Activated naive CD8-positive, alpha-beta T cell treated with anti-CD3 and anti-CD28 coated beads, Interleukin-2, amount 50 U/mL, for 24 hours (primary cell): ENCODE results near the gene TRHDE.
"Not testable (repeated sequence)": the region's sequence is repeated elsewhere in the genome, so short reads cannot be mapped to it uniquely, and the experiment has no call there.

Experiments used
- ATAC-seq: fragments of 150-1000 bp; cut with Tn5 transposase; one replicate; pipeline ENCODE4 v1.10.0; 2021
- DNase-seq: peaks from one replicate; pipeline ENCODE4 v3.0.0; 2021
- H3K27ac Mint-ChIP-seq: one replicate; pipeline ENCODE4 v1.8.0; 2021; ENCODE audit warnings: mild to moderate bottlenecking, mixed read lengths
- H3K27me3 Mint-ChIP-seq: one replicate; pipeline ENCODE4 v1.8.0; 2021; ENCODE audit warnings: mixed read lengths
- H3K36me3 Mint-ChIP-seq: one replicate; pipeline ENCODE4 v1.8.0; 2021; ENCODE audit warnings: low read depth, mixed read lengths
- H3K4me1 Mint-ChIP-seq: one replicate; pipeline ENCODE4 v1.8.0; 2021; ENCODE audit warnings: mixed read lengths
- H3K4me3 Mint-ChIP-seq: one replicate; pipeline ENCODE4 v1.8.0; 2021; ENCODE audit warnings: mild to moderate bottlenecking, moderate library complexity, mixed read lengths
- H3K9me3 Mint-ChIP-seq: one replicate; pipeline ENCODE4 v1.8.0; 2021; ENCODE audit warnings: mixed read lengths

Gene TRHDE

DNA sequence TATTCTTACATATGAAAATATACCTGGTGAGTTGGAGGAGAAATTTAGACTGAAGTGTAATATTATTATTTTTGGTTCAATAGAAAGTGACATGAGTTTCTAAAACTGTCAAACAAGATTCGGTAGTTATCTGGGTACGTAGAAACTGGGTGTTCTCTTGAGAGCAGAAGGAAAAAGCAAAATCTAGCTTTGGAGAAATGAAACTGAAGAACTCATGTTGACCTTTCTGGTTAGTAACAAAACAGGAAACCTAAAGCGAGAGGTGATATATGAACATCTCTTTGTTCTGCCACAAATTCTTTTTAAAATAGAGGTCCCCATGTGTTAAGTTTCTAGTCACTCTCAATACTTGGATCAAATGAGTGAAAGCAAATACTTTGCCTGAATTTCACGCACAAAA lies 401.7 kb downstream of the TRHDE start:
- Mint-ChIP-seq H3K4me3 (no peak overlapping the region), H3K36me3 (no peaks in the 10 kb centered on the region), H3K27ac (no peak overlapping the region), H3K27me3 (no peaks in the 10 kb centered on the region), H3K9me3 (no peaks in the 10 kb centered on the region), H3K4me1 (no peaks in the 10 kb centered on the region)
- DNase-seq (no peak), ATAC-seq (no peak)

- H3K27ac Mint-ChIP-seq: no peak overlapping the region
- no peaks in the 10 kb centered on the region for H3K36me3 Mint-ChIP-seq
- peaks cover 9% of the 10 kb centered on the region for H3K9me3 Mint-ChIP-seq
- H3K4me3 Mint-ChIP-seq: no peak overlapping the region
- ATAC-seq (no peak), DNase-seq (no peak)
- no peaks in the 10 kb centered on the region for H3K27me3 Mint-ChIP-seq
- no peaks in the 10 kb centered on the region for H3K4me1 Mint-ChIP-seq
Measured at GRCh38 chr12:72676556-72676955, 404.4 kb downstream of the TRHDE start.

DNA sequence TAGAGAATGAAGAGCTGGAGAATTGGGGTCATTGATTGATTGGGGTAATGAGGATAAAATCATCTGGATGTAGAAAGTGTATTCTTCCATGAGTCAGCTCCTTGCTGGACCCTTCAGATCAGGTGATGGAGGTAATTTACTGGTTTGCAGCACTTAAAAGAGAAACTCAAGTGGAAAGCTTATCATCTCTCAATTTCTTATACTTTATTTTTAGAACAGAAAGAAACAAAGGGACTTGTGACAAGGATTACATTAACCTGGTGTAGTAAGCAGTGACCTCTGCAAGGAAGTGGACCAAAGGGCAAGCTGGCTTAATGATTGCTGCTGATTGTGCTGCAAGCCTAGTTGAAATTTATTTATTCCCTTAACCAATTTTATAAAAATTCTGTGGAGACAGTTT lies 405.0 kb downstream of the TRHDE start:
- H3K27ac Mint-ChIP-seq: no peak overlapping the region
- DNase-seq (no peak), ATAC-seq (no peak)
- H3K9me3 Mint-ChIP-seq: peaks cover 9% of the 10 kb centered on the region
- no peak overlapping the region for H3K4me3 Mint-ChIP-seq
- H3K4me1 Mint-ChIP-seq: no peaks in the 10 kb centered on the region
- no peaks in the 10 kb centered on the region for H3K27me3 Mint-ChIP-seq
- H3K36me3 Mint-ChIP-seq: no peaks in the 10 kb centered on the region

DNA sequence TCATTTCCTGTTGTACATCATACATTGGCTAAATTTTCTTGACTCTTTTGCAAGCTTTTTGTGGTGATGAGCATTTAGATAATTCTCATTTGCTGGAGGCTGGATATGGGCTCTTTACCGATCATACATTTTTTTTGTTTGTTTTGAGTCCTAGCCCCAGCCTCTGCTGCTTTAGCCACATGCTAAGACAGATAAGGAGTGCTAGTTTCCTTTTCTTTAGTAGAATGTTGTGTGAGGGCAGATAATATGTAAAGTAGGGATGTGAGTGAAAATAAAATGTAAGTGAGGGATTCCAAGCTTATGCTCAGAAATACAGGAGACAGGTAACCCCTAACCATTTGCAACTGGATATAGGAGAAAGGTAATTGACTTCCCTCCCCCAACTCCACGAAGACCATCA lies 405.7 kb downstream of the TRHDE start:
- no peaks in the 10 kb centered on the region for H3K27me3 Mint-ChIP-seq
- H3K4me1 Mint-ChIP-seq: no peaks in the 10 kb centered on the region
- H3K27ac Mint-ChIP-seq: no peak overlapping the region
- peaks cover 9% of the 10 kb centered on the region for H3K9me3 Mint-ChIP-seq
- ATAC-seq (no peak), DNase-seq (no peak)
- no peak overlapping the region for H3K4me3 Mint-ChIP-seq
- no peaks in the 10 kb centered on the region for H3K36me3 Mint-ChIP-seq

GRCh38 chr12:72679147-72679757 lies 407.1 kb downstream of the TRHDE start:
- ATAC-seq: no peak
- H3K9me3 Mint-ChIP-seq: peaks cover 9% of the 10 kb centered on the region
- H3K27ac Mint-ChIP-seq: no peak overlapping the region
- no peaks in the 10 kb centered on the region for H3K27me3 Mint-ChIP-seq
- H3K36me3 Mint-ChIP-seq: no peaks in the 10 kb centered on the region
- H3K4me3 Mint-ChIP-seq: no peak overlapping the region
- no peaks in the 10 kb centered on the region for H3K4me1 Mint-ChIP-seq
- DNase-seq: no peak

DNA sequence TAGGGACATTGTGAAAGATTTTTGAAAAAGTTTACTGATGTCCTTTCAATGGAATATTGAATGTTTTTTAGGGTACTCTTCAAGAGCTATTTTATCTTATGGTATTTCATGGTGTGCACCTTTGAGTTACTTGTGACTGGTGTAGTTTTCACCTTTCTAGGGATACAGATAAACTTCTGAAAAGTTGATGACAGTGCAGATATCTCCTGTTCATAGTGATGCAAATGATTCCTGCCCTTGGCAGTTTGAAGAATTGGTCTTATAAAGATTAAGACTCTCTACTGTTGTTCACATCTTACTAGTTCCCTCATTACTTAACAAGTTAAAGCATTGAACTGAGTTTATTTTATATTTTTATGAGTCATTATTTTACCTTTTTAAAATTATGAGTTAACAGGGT lies 408.9 kb downstream of the TRHDE start:
- Mint-ChIP-seq H3K4me3 (no peak overlapping the region), H3K36me3 (no peaks in the 10 kb centered on the region), H3K27ac (no peak overlapping the region), H3K4me1 (no peaks in the 10 kb centered on the region), H3K9me3 (peaks cover 9% of the 10 kb centered on the region), H3K27me3 (no peaks in the 10 kb centered on the region)
- no peak for DNase-seq
- ATAC-seq: no peak

DNA sequence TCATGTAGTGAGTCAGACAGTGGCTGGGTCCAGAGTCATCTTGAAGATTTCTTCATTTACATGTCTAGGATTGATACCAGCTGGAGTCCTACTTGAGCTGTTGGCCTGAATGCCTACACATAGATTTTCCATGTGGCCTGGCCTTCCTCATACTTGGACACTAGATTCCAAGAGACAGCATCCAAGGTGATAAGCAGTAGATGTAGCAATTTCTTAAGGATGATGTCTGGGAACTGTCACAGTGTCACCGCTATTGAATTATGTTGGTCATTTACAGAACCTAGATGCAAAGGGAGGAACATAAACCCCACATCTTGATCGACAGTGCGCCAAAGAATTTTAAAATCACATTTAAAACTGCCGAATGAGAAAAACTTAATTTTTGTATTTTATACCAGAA lies 412.3 kb downstream of the TRHDE start:
- DNase-seq (no peak), ATAC-seq (no peak)
- no peak overlapping the region for H3K27ac Mint-ChIP-seq
- peaks cover 22% of the 10 kb centered on the region for H3K9me3 Mint-ChIP-seq
- H3K4me3 Mint-ChIP-seq: no peak overlapping the region
- H3K4me1 Mint-ChIP-seq: no peaks in the 10 kb centered on the region
- no peaks in the 10 kb centered on the region for H3K27me3 Mint-ChIP-seq
- H3K36me3 Mint-ChIP-seq: no peaks in the 10 kb centered on the region

DNA sequence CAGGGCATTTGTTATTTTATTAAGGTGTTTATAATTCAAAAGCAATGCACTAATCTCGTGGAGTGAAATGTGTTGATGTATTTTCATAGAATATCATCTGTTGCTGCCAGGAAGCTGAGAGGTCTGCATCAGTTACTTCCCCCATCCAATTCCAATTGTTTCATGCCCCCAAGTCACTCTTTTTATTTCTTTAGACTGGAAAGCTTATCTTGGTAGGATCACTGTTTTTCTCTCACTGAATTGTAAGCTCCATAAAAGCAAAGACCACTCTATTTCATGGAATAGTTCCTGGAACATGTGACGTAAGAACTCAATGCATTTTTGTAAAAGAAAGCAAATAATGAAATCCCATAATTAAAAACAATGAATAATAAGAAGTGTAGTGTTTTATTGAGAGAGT lies 420.2 kb downstream of the TRHDE start:
- Mint-ChIP-seq H3K27ac (no peak overlapping the region), H3K4me1 (no peaks in the 10 kb centered on the region), H3K9me3 (peaks cover 18% of the 10 kb centered on the region), H3K36me3 (no peaks in the 10 kb centered on the region), H3K4me3 (no peak overlapping the region), H3K27me3 (no peaks in the 10 kb centered on the region)
- ATAC-seq (no peak), DNase-seq (no peak)

DNA sequence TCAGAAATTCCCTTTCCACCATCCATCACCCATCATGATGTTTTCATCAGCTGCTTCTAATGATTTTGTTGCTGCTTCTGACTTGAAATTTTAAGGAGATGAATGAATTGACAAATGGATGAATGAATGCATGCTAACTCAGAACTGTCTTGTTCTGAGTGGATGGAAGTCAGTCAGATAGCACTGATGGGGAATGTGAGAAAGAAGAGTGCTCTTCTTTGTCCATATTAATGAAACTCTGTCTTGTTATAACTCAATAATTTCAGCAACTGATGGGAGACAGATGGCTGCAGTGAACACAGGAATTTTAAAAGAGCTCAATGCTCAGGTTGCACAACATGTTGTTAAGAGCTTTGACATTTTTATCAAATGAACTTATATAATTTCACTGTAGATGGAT lies 422.0 kb downstream of the TRHDE start:
- no peak overlapping the region for H3K4me3 Mint-ChIP-seq
- no peak overlapping the region for H3K27ac Mint-ChIP-seq
- no peak for DNase-seq
- H3K27me3 Mint-ChIP-seq: no peaks in the 10 kb centered on the region
- H3K4me1 Mint-ChIP-seq: no peaks in the 10 kb centered on the region
- no peaks in the 10 kb centered on the region for H3K36me3 Mint-ChIP-seq
- no peak for ATAC-seq
- peaks cover 12% of the 10 kb centered on the region for H3K9me3 Mint-ChIP-seq

DNA sequence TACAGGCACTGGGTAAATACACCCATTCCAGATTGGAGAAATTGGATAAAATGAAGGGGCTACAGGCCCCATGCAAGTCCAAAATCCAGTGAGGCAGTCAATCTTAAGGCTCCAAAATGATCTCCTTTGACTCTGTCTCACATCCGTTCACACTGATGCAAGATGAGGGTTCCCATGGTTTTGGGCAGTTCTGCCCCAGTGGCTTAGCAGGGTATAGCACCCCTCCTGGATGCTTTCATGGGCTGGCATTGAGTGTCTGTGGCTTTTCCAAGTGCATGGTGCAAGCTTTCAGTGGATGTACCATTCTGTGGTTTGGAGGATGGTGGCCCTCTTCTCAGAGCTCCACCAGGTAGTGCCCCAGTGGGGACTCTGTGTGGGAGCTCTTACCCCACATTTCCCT lies 427.2 kb downstream of the TRHDE start:
- no peaks in the 10 kb centered on the region for H3K36me3 Mint-ChIP-seq
- ATAC-seq: no peak
- no peak for DNase-seq
- H3K4me3 Mint-ChIP-seq: no peak overlapping the region
- H3K27me3 Mint-ChIP-seq: no peaks in the 10 kb centered on the region
- peaks cover 18% of the 10 kb centered on the region for H3K9me3 Mint-ChIP-seq
- no peaks in the 10 kb centered on the region for H3K4me1 Mint-ChIP-seq
- H3K27ac Mint-ChIP-seq: no peak overlapping the region

DNA sequence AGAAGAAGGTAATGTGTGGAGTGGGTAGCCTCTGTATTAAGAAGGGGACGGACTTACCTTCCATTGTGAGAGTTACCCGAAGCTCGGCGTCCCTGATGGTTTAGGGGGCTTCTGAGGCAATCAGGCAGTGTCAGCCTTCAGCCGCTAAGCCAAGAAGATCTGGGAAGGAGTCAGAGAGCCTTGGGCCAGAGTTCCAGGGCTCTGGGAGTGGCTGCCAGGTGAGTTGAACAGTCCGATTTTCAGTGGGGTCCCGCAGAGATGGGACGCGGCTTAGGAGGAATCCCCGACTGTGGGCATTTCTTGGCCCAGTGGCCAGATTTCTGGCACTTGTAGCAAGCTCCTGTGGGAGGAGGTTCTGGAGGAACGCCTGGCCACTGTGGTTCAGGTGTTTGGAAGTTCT lies 439.9 kb downstream of the TRHDE start:
- not testable (repeated sequence) for H3K9me3 Mint-ChIP-seq, H3K4me1 Mint-ChIP-seq, H3K4me3 Mint-ChIP-seq

GRCh38 chr12:72716221-72716620 lies 444.1 kb downstream of the TRHDE start:
- no peak overlapping the region for H3K27ac Mint-ChIP-seq

More for the DNA sequence above, 439.9 kb downstream of the TRHDE start:
- not testable (repeated sequence) for DNase-seq, ATAC-seq, H3K36me3 Mint-ChIP-seq, H3K27ac Mint-ChIP-seq, H3K27me3 Mint-ChIP-seq

DNA sequence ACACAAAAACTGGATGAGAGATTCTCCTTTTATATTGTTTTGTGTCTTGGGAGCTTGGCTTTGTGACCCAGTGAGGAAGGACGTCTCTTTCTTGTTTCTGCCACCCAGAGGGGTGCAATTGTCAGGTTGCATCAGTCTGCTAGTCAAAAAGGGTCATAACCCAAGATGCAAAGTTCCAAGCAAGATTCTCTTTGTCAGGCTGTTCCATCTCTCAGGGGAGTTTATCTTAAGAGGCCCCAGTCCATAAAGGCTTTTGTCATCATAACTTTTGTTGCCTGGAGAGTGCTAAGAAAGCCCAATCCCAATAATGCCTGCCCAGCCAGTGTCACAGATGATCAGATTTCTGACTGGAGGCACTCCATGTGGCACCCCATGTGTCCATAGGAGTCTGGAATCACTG lies 444.9 kb downstream of the TRHDE start:
- Mint-ChIP-seq H3K4me1 (no peaks in the 10 kb centered on the region), H3K36me3 (no peaks in the 10 kb centered on the region), H3K27ac (no peak overlapping the region), H3K27me3 (no peaks in the 10 kb centered on the region), H3K4me3 (no peak overlapping the region), H3K9me3 (peaks cover 4% of the 10 kb centered on the region)
- ATAC-seq (no peak), DNase-seq (no peak)

More at GRCh38 chr12:72716221-72716620, 444.1 kb downstream of the TRHDE start:
- Mint-ChIP-seq H3K36me3 (no peaks in the 10 kb centered on the region), H3K9me3 (peaks cover 4% of the 10 kb centered on the region), H3K4me1 (no peaks in the 10 kb centered on the region), H3K27me3 (no peaks in the 10 kb centered on the region), H3K4me3 (no peak overlapping the region)
- ATAC-seq: no peak
- no peak for DNase-seq
